ENCODE measurements around the gene TMEM144.
"Not testable (repeated sequence)": the region's sequence is repeated elsewhere in the genome, so short reads cannot be mapped to it uniquely, and the experiment has no call there.

TMEM144 gene

GRCh38 chr4:158268553-158268952 is 58.3 kb downstream of the TMEM144 start:
- no peak for TF ChIP-seq CTCF (conservative IDR thresholded peaks at IDR 0.05)
- TF ChIP-seq ZFX (IDR thresholded peaks at IDR 0.05): no peak
- no peak overlapping the region for H3K27ac ChIP-seq

GRCh38 chr4:158274636-158275035 is 64.3 kb downstream of the TMEM144 start:
- H3K27ac ChIP-seq: no peak overlapping the region
- TF ChIP-seq ZFX (IDR thresholded peaks at IDR 0.05) (no peak), CTCF (conservative IDR thresholded peaks at IDR 0.05) (no peak)

- no peak overlapping the region for H3K27ac ChIP-seq
- no peak for TF ChIP-seq ZFX (IDR thresholded peaks at IDR 0.05)
- TF ChIP-seq CTCF (conservative IDR thresholded peaks at IDR 0.05): no peak
These were observed 67.3 kb downstream of the TMEM144 start for GRCh38 chr4:158277558-158277957.

GRCh38 chr4:158279052-158279451 is 68.8 kb downstream of the TMEM144 start:
- not testable (repeated sequence) for H3K27ac ChIP-seq

- TF ChIP-seq CTCF (conservative IDR thresholded peaks at IDR 0.05): no peak
- TF ChIP-seq ZFX (IDR thresholded peaks at IDR 0.05): no peak
- H3K27ac ChIP-seq: no peak overlapping the region
These were observed 70.6 kb downstream of the TMEM144 start for GRCh38 chr4:158280856-158281255.

GRCh38 chr4:158282252-158282651 is 72.0 kb downstream of the TMEM144 start:
- TF ChIP-seq CTCF (conservative IDR thresholded peaks at IDR 0.05): no peak
- no peak for TF ChIP-seq ZFX (IDR thresholded peaks at IDR 0.05)
- no peak overlapping the region for H3K27ac ChIP-seq

- TF ChIP-seq ZFX (IDR thresholded peaks at IDR 0.05) (no peak), CTCF (conservative IDR thresholded peaks at IDR 0.05) (no peak)
- H3K27ac ChIP-seq: no peak overlapping the region
These were observed 75.3 kb downstream of the TMEM144 start for GRCh38 chr4:158285429-158286216.

GRCh38 chr4:158290912-158291311 is 80.6 kb downstream of the TMEM144 start:
- H3K27ac ChIP-seq: no peak overlapping the region
- TF ChIP-seq CTCF (conservative IDR thresholded peaks at IDR 0.05): no peak
